Measurements from ENCODE around the gene CCT5. TPM values are rescaled to one million over a fixed set of nuclear protein-coding genes. Genes with fewer than 3 reads are reported as not detected.

The CCT5 gene
- polyA plus RNA-seq, 3 donors, result 142 to 236 (median 229) TPM

GRCh38 chr5:10235350-10235749 is 14.7 kb upstream of the CCT5 start:
- peaks cover 34 to 77% of the 10 kb centered on the region in 2 donors for H3K36me3 ChIP-seq (replicated peaks in 1 of 2; ENCODE audit: control insufficient read depth in 1 of 2, insufficient read depth in 2 of 2, low read length in 2 of 2)
- H3K4me3 ChIP-seq (replicated peaks in 1 of 3; ENCODE audit: low read depth in 2 of 3, low read length in 3 of 3), result no peak overlapping the region
- H3K4me3 Mint-ChIP-seq, result no peak overlapping the region
- whole genome bisulfite sequencing (ENCODE audit: insufficient coverage), result 96% methylated on average over 8 of the region's 8 CpGs
- no peaks in the 10 kb centered on the region for H3K27me3 ChIP-seq (ENCODE audit: control insufficient read depth in 2 of 2, insufficient read depth in 2 of 2, low read length in 2 of 2)
- TF ChIP-seq CTCF (IDR thresholded peaks at IDR 0.05), result no peak
- H3K9ac ChIP-seq (ENCODE audit: insufficient read depth, low read length, poor library complexity, severe bottlenecking), result no peak overlapping the region
- peak overlapping the region in 1 of 7 donors; percentile 73 for H3K27ac Mint-ChIP-seq
- no peak for DNase-seq
- H3K9me3 ChIP-seq (replicated peaks in 1 of 2; ENCODE audit: control insufficient read depth in 1 of 2, insufficient read depth in 1 of 2, low read length in 2 of 2), result no peaks in the 10 kb centered on the region
- peaks cover 0 to 3% (median 0%) of the 10 kb centered on the region in 3 donors for H3K27me3 Mint-ChIP-seq (ENCODE audit: low read depth in 3 of 3)
- no peak overlapping the region for H3K4me2 ChIP-seq (replicated peaks; ENCODE audit: extremely low read depth, low read length, poor library complexity, severe bottlenecking)
- no peak overlapping the region for H3K27ac ChIP-seq (ENCODE audit: low read depth in 1 of 2, low read length in 2 of 2)
- H2AFZ ChIP-seq (ENCODE audit: insufficient read depth, low read depth, low read length, poor library complexity, severe bottlenecking), result no peak overlapping the region
- no peaks in the 10 kb centered on the region for H3K4me1 Mint-ChIP-seq
- H3K36me3 Mint-ChIP-seq, result peaks cover 46 to 76% of the 10 kb centered on the region in 2 donors
- H4K20me1 ChIP-seq (ENCODE audit: insufficient read depth, low read length), result no peaks in the 10 kb centered on the region
- intact Hi-C loops (cut with micrococcal nuclease), result no loop called here
- H3K4me1 ChIP-seq (ENCODE audit: control insufficient read depth in 1 of 2, insufficient read depth in 2 of 2, low read length in 2 of 2), result no peaks in the 10 kb centered on the region
- H3K79me2 ChIP-seq (ENCODE audit: insufficient read depth, low read length), result no peaks in the 10 kb centered on the region
- H3K9me3 Mint-ChIP-seq, result peaks cover 0 to 1% (median 0%) of the 10 kb centered on the region in 7 donors

- H3K79me2 ChIP-seq (ENCODE audit: insufficient read depth, low read length), result peaks cover 29% of the 10 kb centered on the region
- H3K9me3 Mint-ChIP-seq, result peaks cover 0 to 1% (median 0%) of the 10 kb centered on the region in 7 donors
- WGBS (ENCODE audit: insufficient coverage), result no CpG with 5 or more reads among the region's 1 CpG
- H4K20me1 ChIP-seq (ENCODE audit: insufficient read depth, low read length), result no peaks in the 10 kb centered on the region
- no peak overlapping the region for H3K4me2 ChIP-seq (replicated peaks; ENCODE audit: extremely low read depth, low read length, poor library complexity, severe bottlenecking)
- no peak overlapping the region for H3K27ac ChIP-seq (ENCODE audit: low read depth in 1 of 2, low read length in 2 of 2)
- no peak overlapping the region for H2AFZ ChIP-seq (ENCODE audit: insufficient read depth, low read depth, low read length, poor library complexity, severe bottlenecking)
- H3K27me3 Mint-ChIP-seq (ENCODE audit: low read depth in 3 of 3), result peaks cover 0 to 3% (median 2%) of the 10 kb centered on the region in 3 donors
- H3K27me3 ChIP-seq (ENCODE audit: control insufficient read depth in 2 of 2, insufficient read depth in 2 of 2, low read length in 2 of 2), result no peaks in the 10 kb centered on the region
- intact Hi-C loops (cut with micrococcal nuclease), result no loop called here
- no peak overlapping the region for H3K4me3 Mint-ChIP-seq
- no peak overlapping the region for H3K9ac ChIP-seq (ENCODE audit: insufficient read depth, low read length, poor library complexity, severe bottlenecking)
- TF ChIP-seq CTCF (IDR thresholded peaks at IDR 0.05), result no peak
- DNase-seq, result no peak
- no peak overlapping the region for H3K4me3 ChIP-seq (replicated peaks in 1 of 3; ENCODE audit: low read depth in 2 of 3, low read length in 3 of 3)
- peaks cover under 1 to 6% of the 10 kb centered on the region in 2 donors for H3K36me3 ChIP-seq (replicated peaks in 1 of 2; ENCODE audit: control insufficient read depth in 1 of 2, insufficient read depth in 2 of 2, low read length in 2 of 2)
- H3K4me1 Mint-ChIP-seq, result peaks cover 9% of the 10 kb centered on the region
- no peak overlapping the region for H3K27ac Mint-ChIP-seq
- H3K36me3 Mint-ChIP-seq, result peaks cover 8 to 9% of the 10 kb centered on the region in 2 donors
- no peaks in the 10 kb centered on the region for H3K9me3 ChIP-seq (replicated peaks in 1 of 2; ENCODE audit: control insufficient read depth in 1 of 2, insufficient read depth in 1 of 2, low read length in 2 of 2)
- peaks cover 6 to 7% of the 10 kb centered on the region in 2 donors for H3K4me1 ChIP-seq (ENCODE audit: control insufficient read depth in 1 of 2, insufficient read depth in 2 of 2, low read length in 2 of 2)
Observed at GRCh38 chr5:10243660-10244240, 6.3 kb upstream of the CCT5 start.

Data from CD14-positive monocyte (primary cell).